Measurements from ENCODE around the gene PHF5A.

Gene PHF5A, protein sequence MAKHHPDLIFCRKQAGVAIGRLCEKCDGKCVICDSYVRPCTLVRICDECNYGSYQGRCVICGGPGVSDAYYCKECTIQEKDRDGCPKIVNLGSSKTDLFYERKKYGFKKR

DNA sequence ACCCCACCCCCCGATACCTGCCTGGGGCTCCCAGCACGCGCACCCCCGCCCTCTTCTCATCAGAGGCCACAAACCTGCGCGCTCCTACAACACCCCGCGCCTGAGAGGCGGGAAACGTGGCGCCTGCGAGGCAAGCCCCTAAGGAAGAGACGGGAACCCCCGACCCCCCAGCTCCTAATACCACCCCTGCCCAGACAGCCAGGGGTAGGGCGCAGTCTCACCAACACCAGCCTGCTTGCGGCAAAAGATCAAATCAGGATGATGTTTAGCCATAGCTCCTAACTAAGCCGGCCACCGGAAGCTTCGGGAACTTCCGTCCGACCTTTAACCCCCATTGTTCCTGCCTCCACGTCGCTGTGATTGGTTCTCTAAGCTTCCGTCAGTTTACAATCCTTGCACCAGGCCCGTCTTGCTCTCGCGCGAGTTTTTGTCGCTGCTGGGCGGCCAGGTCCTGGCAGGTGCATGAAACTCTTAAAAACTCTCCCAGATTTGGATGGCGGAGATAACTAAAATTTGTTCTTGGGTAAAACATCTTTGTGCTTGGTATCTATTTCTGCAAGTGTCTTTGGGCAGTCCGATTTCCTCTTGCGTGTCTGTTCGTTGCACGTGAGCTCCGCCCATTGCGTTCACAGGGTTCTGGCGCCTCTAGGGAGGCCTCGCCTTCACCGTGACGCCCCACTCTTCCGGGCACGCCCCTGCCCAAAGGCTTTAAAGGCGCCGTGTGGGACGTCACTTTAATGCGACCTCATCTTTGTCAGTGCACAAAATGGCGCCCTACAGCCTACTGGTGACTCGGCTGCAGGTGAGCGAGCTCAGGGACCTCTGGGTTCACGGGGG, at the start of gene PHF5A, which contains the start of gene ACO2:
TSS of gene PHF5A (minus strand) at position 312 of the 837 bp plus-strand sequence. CDS start at position 273, 39 bp downstream.
TSS of gene ACO2 (plus strand) at position 737 of the 837 bp plus-strand sequence. CDS start at position 767, 30 bp downstream.
- peak; percentile 97 for DNase-seq (ENCODE audit: low spot score)
- in situ Hi-C loops (cut with MboI; ENCODE audit: low sequenced_read_pairs, unreplicated experiment): no loop called here

DNA sequence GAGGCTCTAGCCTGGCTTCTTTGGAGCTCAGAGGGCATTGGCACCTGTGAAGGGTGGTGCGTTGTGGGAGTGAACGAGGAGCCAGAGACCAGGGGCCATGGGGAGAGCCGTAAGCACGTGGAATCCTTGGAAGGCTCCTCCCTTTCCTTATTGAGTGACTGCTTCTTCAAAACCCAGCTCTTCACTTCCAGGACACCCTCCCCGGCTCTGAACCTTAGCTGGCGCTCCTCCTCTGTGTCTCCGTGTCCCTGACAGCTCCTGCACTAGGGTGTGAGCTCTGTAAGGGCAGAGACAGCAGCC, 49.5 kb upstream of the PHF5A start:
- DNase-seq (ENCODE audit: low spot score): no peak
- TF ChIP-seq, protein P1, sequence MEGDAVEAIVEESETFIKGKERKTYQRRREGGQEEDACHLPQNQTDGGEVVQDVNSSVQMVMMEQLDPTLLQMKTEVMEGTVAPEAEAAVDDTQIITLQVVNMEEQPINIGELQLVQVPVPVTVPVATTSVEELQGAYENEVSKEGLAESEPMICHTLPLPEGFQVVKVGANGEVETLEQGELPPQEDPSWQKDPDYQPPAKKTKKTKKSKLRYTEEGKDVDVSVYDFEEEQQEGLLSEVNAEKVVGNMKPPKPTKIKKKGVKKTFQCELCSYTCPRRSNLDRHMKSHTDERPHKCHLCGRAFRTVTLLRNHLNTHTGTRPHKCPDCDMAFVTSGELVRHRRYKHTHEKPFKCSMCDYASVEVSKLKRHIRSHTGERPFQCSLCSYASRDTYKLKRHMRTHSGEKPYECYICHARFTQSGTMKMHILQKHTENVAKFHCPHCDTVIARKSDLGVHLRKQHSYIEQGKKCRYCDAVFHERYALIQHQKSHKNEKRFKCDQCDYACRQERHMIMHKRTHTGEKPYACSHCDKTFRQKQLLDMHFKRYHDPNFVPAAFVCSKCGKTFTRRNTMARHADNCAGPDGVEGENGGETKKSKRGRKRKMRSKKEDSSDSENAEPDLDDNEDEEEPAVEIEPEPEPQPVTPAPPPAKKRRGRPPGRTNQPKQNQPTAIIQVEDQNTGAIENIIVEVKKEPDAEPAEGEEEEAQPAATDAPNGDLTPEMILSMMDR (IDR thresholded peaks at IDR 0.05; ENCODE audit: borderline replicate concordance, control extremely low read depth, extremely low read depth, insufficient read depth, missing control alignments): no peak
- in situ Hi-C loops (cut with MboI; ENCODE audit: low sequenced_read_pairs, unreplicated experiment): loop anchor here (5.0 kb wide), 1 partner anchor 116 kb away; no protein-coding TSS in a partner anchor

More for the DNA sequence above, at the start of gene PHF5A, which contains the start of gene ACO2:
- TF ChIP-seq, protein P1 (IDR thresholded peaks at IDR 0.05; ENCODE audit: borderline replicate concordance, control extremely low read depth, extremely low read depth, insufficient read depth, missing control alignments): no peak

DNA sequence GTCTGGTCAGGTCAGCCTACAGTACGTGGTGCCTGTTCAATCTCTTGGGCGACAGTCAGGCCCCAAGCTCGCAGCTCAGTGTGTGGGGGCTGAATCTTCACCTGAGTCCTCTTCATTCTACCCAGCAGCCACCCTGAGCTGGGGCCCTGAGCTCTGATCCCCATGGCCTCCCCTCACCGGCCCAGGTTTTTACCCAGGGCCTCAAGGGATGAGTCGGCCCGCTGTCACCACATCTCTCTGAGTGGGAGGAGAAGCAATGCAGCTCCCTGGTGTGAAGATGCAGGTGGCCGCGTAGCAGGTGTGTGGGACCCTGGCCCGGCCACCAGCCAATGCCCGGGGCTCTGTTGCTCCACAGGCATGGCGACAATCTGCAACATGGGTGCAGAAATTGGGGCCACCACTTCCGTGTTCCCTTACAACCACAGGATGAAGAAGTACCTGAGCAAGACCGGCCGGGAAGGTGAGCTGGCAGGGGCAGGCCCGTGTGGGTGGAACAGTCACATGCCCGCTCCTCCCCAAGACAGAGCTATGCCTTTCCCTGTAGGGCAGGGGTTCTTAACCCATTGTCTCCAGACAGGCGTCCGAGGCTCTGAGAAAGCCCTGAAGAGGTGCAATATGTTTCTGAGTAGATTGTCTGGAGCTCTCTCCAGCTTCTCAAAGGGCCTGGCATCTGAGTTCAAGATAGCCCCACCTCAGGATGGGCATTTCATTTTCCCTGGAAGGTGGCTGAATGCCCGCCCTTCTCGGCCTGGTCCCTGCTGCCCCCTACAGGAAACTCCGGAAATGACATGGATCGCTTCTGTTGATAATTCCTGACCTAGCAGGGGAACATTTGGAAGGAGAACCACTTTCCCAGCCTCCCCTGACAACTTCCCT, 48.9 kb upstream of the PHF5A start:
- in situ Hi-C loops (cut with MboI; ENCODE audit: low sequenced_read_pairs, unreplicated experiment): loop anchor here (5.0 kb wide), 1 partner anchor 115 kb away; no protein-coding TSS in a partner anchor
- TF ChIP-seq, protein P1 (IDR thresholded peaks at IDR 0.05; ENCODE audit: borderline replicate concordance, control extremely low read depth, extremely low read depth, insufficient read depth, missing control alignments): peak; percentile 48
- DNase-seq (ENCODE audit: low spot score): peak; percentile 68

DNA sequence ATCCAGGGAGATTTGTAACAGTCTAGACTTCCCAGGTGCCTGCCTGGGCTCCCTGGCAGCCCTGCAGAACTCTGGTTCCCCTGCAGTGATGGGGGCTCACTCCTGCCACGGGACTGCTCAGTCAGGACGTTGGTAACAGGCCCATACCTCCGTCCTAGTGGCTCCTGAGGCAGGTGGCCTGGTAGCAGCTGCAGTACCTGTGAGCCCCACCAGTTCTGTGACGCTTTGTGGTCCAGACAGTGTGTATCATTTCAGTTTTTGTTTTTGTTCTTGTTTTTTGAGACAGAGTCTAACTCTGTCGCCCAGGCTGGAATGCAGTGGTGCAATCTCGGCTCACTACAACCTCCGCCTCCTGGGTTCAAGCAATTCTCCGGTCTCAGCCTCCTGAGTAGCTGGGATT, 48.0 kb upstream of the PHF5A start:
- DNase-seq (ENCODE audit: low spot score): no peak
- TF ChIP-seq, protein P1 (IDR thresholded peaks at IDR 0.05; ENCODE audit: borderline replicate concordance, control extremely low read depth, extremely low read depth, insufficient read depth, missing control alignments): no peak
- in situ Hi-C loops (cut with MboI; ENCODE audit: low sequenced_read_pairs, unreplicated experiment): loop anchor here (5.0 kb wide), 1 partner anchor 114 kb away; no protein-coding TSS in a partner anchor

DNA sequence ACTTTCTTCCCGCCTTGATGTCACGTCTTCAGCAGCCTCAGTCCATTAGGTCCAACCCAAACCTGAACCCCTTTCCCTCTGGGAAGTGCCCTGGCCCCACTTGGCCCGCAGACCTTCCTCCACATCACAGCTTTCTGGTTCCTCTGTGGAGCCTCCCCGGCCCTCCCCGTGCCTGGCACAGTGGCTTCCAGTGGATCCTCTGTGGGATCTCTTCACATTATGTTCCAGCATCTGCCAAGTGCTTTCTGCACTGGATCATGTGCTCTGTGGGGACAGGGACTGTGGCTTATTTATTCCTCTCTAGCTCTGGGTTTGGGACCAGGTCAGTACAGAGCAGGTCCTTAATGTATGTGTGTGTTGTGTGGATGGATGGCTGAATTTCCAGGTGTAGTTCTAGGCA, 44.9 kb upstream of the PHF5A start:
- no peak for DNase-seq (ENCODE audit: low spot score)
- in situ Hi-C loops (cut with MboI; ENCODE audit: low sequenced_read_pairs, unreplicated experiment): no loop called here
- TF ChIP-seq, protein P1 (IDR thresholded peaks at IDR 0.05; ENCODE audit: borderline replicate concordance, control extremely low read depth, extremely low read depth, insufficient read depth, missing control alignments): no peak

All from GM13976 (cell line).